PC-9 (cell line): ENCODE data around the gene MDN1. TPM values are rescaled to one million over a fixed set of nuclear protein-coding genes. Genes with fewer than 3 reads are reported as not detected.

ENCODE experiments used
- BruUV-seq: library from RNA; stranded (reverse); fragments of 400-500 nt; replicated peaks from 2 replicates; lab custom pipeline; 2021; lab: Mats Ljungman, UMichigan
- CTCF ChIA-PET: fragments of 300-600 bp; sonication (Branson Sonifier 250); formaldehyde crosslinking; loops from one replicate; lab custom pipeline; 2022; ENCODE audit warnings: antibody characterized with exemption; lab: Charles Lee
- POLR2A ChIA-PET: fragments of 300-600 bp; sonication (Branson Sonifier 250); formaldehyde crosslinking; loops from one replicate; lab custom pipeline; 2022; ENCODE audit warnings: antibody characterized with exemption; ENCODE audit not compliant: unreplicated experiment; lab: Charles Lee
- DNase-seq, 2 experiments: peaks; one replicate each; pipeline versions ENCODE4 v3.0.0 to v3.0.0-alpha.2; 2015 to 2022; ENCODE audit warnings: mixed read lengths in 1 of 2
- H2AFZ ChIP-seq: fragments of 200-600 bp; sonication (generic); 2 replicates; pipeline ENCODE4 v1.8.1; 2017; ENCODE audit warnings: antibody characterized with exemption
- H3F3A ChIP-seq: fragments of 200-600 bp; sonication (generic); 2 replicates; pipeline ENCODE4 v1.8.1; 2017; ENCODE audit warnings: antibody characterized with exemption, mild to moderate bottlenecking, low read depth; ENCODE audit not compliant: insufficient read depth
- H3K27ac ChIP-seq: fragments of 200-600 bp; sonication (generic); 2 replicates; pipeline ENCODE4 v1.6.1; 2016; ENCODE audit warnings: mixed run types
- H3K27me3 ChIP-seq: fragments of 200-600 bp; sonication (generic); 2 replicates; pipeline ENCODE4 v1.6.1; 2016; ENCODE audit warnings: low read depth, mixed run types; ENCODE audit not compliant: insufficient read depth
- H3K36me3 ChIP-seq: fragments of 200-600 bp; sonication (generic); 2 replicates; pipeline ENCODE4 v1.6.1; 2016; ENCODE audit warnings: low read depth, mixed run types
- H3K4me1 ChIP-seq: fragments of 200-600 bp; sonication (generic); replicated peaks from 2 replicates; pipeline ENCODE4 v1.6.1; 2016; ENCODE audit warnings: mixed run types; ENCODE audit not compliant: insufficient read depth
- H3K4me2 ChIP-seq: fragments of 200-600 bp; sonication (generic); 2 replicates; pipeline ENCODE4 v1.6.1; 2017; ENCODE audit warnings: mixed run types
- H3K4me3 ChIP-seq: fragments of 200-600 bp; sonication (generic); 2 replicates; pipeline ENCODE4 v1.6.1; 2016; ENCODE audit warnings: mixed run types
- H3K79me2 ChIP-seq: fragments of 200-600 bp; sonication (generic); 2 replicates; pipeline ENCODE4 v1.6.1; 2017; ENCODE audit warnings: low read depth, mixed run types
- H3K9me2 ChIP-seq: fragments of 200-600 bp; sonication (generic); 2 replicates; pipeline ENCODE4 v1.8.1; 2017; ENCODE audit warnings: mild to moderate bottlenecking; ENCODE audit not compliant: insufficient read depth
- H3K9me3 ChIP-seq: fragments of 200-600 bp; sonication (generic); 2 replicates; pipeline ENCODE4 v1.8.1; 2016; ENCODE audit warnings: low read depth; ENCODE audit not compliant: insufficient read depth
- H4K20me1 ChIP-seq: fragments of 200-600 bp; sonication (generic); 2 replicates; pipeline ENCODE4 v1.8.1; 2017; ENCODE audit not compliant: insufficient read depth
- EZH2 ChIP-seq: fragments of 200-600 bp; sonication (generic); IDR thresholded peaks from 2 replicates; pipeline ENCODE4 v1.8.0; 2017; ENCODE audit warnings: antibody characterized with exemption, low read depth
- intact Hi-C: fragments of 100-400 bp; cut with micrococcal nuclease; formaldehyde crosslinking; loops from one replicate; pipeline ENCODE4 v1.10.0; 2022; ENCODE audit not compliant: unreplicated experiment
- total RNA-seq: library from RNA; stranded (reverse); gene quantifications from 2 replicates; pipeline ENCODE4 v1.2.3, GENCODE V29; 2021
- TF ChIP-seq, protein P1 (sequence below): fragments of 200-600 bp; sonication (generic); conservative IDR thresholded peaks from 2 replicates; pipeline ENCODE4 v1.6.1; 2017; ENCODE audit warnings: mixed run types, antibody characterized with exemption, mild to moderate bottlenecking, moderate library complexity

Gene MDN1
- total RNA-seq, 1 experiment from 2014 or later = 38.6 TPM

DNA sequence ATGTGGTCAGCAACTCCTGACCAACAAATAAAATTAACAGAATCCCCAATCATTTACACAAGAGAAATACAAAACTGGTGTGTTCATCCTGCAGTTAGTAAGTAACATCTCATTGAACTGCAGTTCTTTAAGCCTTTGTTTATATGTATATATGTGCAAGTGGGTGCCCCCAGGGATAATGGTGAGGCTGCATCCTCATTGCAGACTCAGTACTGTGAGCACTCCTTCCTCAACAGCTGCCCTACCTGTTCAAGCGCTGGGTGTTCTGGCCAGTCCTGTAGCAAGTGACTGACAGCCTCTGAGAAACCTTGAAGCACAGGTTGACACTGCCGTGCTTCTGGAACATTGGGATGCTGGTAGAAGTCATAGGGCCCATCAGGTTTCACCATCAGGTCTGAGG lies 131.3 kb downstream of the MDN1 start:
- Histone ChIP-seq H3K4me3 (no peak overlapping the region), H3K4me1 (no peaks in the 10 kb centered on the region), H3F3A (no peaks in the 10 kb centered on the region), H3K27ac (no peak overlapping the region), H3K36me3 (no peaks in the 10 kb centered on the region), H3K79me2 (no peaks in the 10 kb centered on the region), H2AFZ (no peak overlapping the region), H4K20me1 (no peaks in the 10 kb centered on the region), H3K9me3 (no peaks in the 10 kb centered on the region), H3K27me3 (no peaks in the 10 kb centered on the region), H3K4me2 (no peak overlapping the region), H3K9me2 (no peaks in the 10 kb centered on the region)
- intact Hi-C loops = no loop called here
- TF ChIP-seq EZH2 = no peak
- TF ChIP-seq, protein P1, sequence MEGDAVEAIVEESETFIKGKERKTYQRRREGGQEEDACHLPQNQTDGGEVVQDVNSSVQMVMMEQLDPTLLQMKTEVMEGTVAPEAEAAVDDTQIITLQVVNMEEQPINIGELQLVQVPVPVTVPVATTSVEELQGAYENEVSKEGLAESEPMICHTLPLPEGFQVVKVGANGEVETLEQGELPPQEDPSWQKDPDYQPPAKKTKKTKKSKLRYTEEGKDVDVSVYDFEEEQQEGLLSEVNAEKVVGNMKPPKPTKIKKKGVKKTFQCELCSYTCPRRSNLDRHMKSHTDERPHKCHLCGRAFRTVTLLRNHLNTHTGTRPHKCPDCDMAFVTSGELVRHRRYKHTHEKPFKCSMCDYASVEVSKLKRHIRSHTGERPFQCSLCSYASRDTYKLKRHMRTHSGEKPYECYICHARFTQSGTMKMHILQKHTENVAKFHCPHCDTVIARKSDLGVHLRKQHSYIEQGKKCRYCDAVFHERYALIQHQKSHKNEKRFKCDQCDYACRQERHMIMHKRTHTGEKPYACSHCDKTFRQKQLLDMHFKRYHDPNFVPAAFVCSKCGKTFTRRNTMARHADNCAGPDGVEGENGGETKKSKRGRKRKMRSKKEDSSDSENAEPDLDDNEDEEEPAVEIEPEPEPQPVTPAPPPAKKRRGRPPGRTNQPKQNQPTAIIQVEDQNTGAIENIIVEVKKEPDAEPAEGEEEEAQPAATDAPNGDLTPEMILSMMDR = no peak
- no peak for DNase-seq
- no TSS peak for BruUV-seq
- ChIA-PET POLR2A (no interaction called here), CTCF (no interaction called here)

DNA sequence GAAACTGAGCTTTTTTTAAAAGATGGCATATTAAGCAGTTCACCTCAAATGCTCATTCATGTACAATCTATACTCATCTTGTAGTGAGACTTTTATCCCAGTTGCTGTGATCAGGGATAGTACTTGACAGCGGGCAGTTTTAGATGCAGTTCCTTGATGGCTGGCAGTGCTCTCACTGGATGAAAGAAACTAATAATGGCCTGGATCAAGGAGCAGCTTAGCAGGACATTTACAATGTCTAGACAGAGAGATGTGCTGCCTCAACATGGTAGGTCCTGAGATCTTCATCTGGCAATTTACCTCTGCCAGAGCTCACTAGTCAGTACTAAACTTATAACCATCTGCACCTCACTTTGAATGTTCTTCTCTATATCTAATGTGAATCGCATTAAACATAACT lies 134.3 kb downstream of the MDN1 start:
- no peak overlapping the region for H3K27ac ChIP-seq
- POLR2A ChIA-PET = interaction anchor here (0.5 kb wide), 1 partner anchor 40 kb away, joined by 5 read pairs; no protein-coding TSS in a partner anchor
- no peaks in the 10 kb centered on the region for H3K4me1 ChIP-seq
- no peaks in the 10 kb centered on the region for H3F3A ChIP-seq
- no peaks in the 10 kb centered on the region for H3K27me3 ChIP-seq
- no TSS peak for BruUV-seq
- H3K79me2 ChIP-seq = no peaks in the 10 kb centered on the region
- TF ChIP-seq, protein P1 = no peak
- TF ChIP-seq EZH2 = no peak
- H3K4me3 ChIP-seq = no peak overlapping the region
- intact Hi-C loops = no loop called here
- no peak overlapping the region for H2AFZ ChIP-seq
- no peak for DNase-seq
- H3K9me2 ChIP-seq = no peaks in the 10 kb centered on the region
- no peaks in the 10 kb centered on the region for H4K20me1 ChIP-seq
- H3K4me2 ChIP-seq = no peak overlapping the region
- H3K9me3 ChIP-seq = no peaks in the 10 kb centered on the region
- H3K36me3 ChIP-seq = no peaks in the 10 kb centered on the region
- CTCF ChIA-PET = no interaction called here

DNA sequence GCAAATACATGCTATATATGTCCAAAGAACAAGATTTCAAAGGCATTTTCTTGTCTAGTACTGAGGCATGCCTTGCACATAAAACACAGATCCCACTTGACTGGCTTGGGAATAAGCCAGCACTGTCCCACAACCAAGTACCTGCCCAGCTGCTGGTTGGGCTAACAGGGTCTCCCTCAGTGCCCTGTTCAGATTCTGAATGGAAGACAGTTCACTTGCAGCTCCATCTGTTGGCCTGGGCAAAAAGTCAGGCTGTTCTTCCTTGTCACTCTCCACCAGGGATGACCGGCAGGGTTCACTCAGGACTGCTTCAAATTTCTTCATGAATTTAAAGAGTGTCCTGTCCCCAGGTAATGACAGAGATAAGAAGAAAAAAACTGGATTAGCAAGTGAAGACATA lies 136.6 kb downstream of the MDN1 start:
- Histone ChIP-seq H3K9me3 (no peaks in the 10 kb centered on the region), H2AFZ (no peak overlapping the region), H3K79me2 (no peaks in the 10 kb centered on the region), H3K27me3 (no peaks in the 10 kb centered on the region), H4K20me1 (no peaks in the 10 kb centered on the region), H3K9me2 (no peaks in the 10 kb centered on the region), H3F3A (no peaks in the 10 kb centered on the region), H3K4me2 (no peak overlapping the region), H3K36me3 (no peaks in the 10 kb centered on the region), H3K4me1 (no peaks in the 10 kb centered on the region), H3K4me3 (no peak overlapping the region), H3K27ac (no peak overlapping the region)
- no peak for DNase-seq
- TF ChIP-seq, protein P1 = no peak
- no peak for TF ChIP-seq EZH2
- POLR2A ChIA-PET = no interaction called here
- BruUV-seq = no TSS peak
- CTCF ChIA-PET = no interaction called here
- intact Hi-C loops = no loop called here
